K562 (cell line): ENCODE measurements around the gene BACH1. TPM values are rescaled to one million over a fixed set of nuclear protein-coding genes. Genes with fewer than 3 reads are reported as not detected.
A peak's percentile ranks its signal among the peaks of the same experiment; 100 is the strongest.
"Not testable (repeated sequence)": the region's sequence is repeated elsewhere in the genome, so short reads cannot be mapped to it uniquely, and the experiment has no call there.

ENCODE experiments used
- ATAC-seq: fragments of 200-7000 bp; cut with Tn5 transposase; 3 replicates; pipeline ENCODE4 v1.9.1; 2020; ENCODE audit warnings: moderate library complexity
- BruUV-seq: library from RNA; stranded (reverse); fragments of 400-500 nt; replicated peaks from 2 replicates; lab custom pipeline; 2021; lab: Mats Ljungman, UMichigan
- CTCF ChIA-PET: fragments of 300-600 bp; formaldehyde crosslinking; extraction: SDS; loops from one replicate; lab custom pipeline; 2021; ENCODE audit warnings: low intra/inter-chr PET ratio; lab: Yijun Ruan, JAX
- POLR2A ChIA-PET: fragments of 300-600, 350-650 bp; sonication (Branson Sonifier 250); formaldehyde crosslinking; extraction: SDS; loops from one replicate; lab custom pipeline; 2021; ENCODE audit warnings: antibody characterized with exemption, inconsistent platforms; lab: Yijun Ruan, JAX
- DNase-seq, 4 experiments: peaks; one replicate each; pipeline versions ENCODE4 v3.0.0 to v3.0.0-alpha.2; 2011 to 2018; ENCODE audit warnings: low spot score in 3 of 4, mixed read lengths in 3 of 4; ENCODE audit errors: extremely low read depth in 1 of 4
- FAIRE-seq: peaks from 2 replicates; lab custom pipeline; 2011; peaks lifted over from hg19 to GRCh38; lab: Jason Lieb, UNC
- H2AFZ ChIP-seq: 2 replicates; pipeline ENCODE4 v1.6.0; 2011; ENCODE audit warnings: low read depth, low read length, control low read depth, inconsistent platforms
- H3K27ac ChIP-seq: fragments of 200-600 bp; 3 replicates; pipeline ENCODE4 v1.8.0; 2011; ENCODE audit warnings: low read depth, mild to moderate bottlenecking, control low read depth, inconsistent platforms, low read length, moderate library complexity, mixed read lengths; ENCODE audit errors: extremely low read depth
- H3K27me3 ChIP-seq, 2 experiments: fragments of 300-600 bp in 1 of 2; 2 replicates in 1 of 2; 3 replicates in 1 of 2; pipeline versions ENCODE4 v1.6.0 to v1.8.0; 2011; ENCODE audit warnings: inconsistent platforms in 2 of 2, low read length in 2 of 2, mild to moderate bottlenecking in 1 of 2, mixed read lengths in 1 of 2, moderate library complexity in 1 of 2; ENCODE audit not compliant: control insufficient read depth in 2 of 2, insufficient read depth in 2 of 2
- H3K36me3 ChIP-seq: fragments of 300-600 bp; 3 replicates; pipeline ENCODE4 v1.8.0; 2011; ENCODE audit warnings: mild to moderate bottlenecking, low read length, inconsistent platforms; ENCODE audit not compliant: control insufficient read depth, insufficient read depth
- H3K4me1 ChIP-seq, 2 experiments: fragments of 200-600 bp in 1 of 2; replicated peaks in 1 of 2; 2 replicates in 1 of 2; 3 replicates in 1 of 2; pipeline versions ENCODE4 v1.5.1 to v1.8.0; 2011; ENCODE audit warnings: inconsistent platforms in 2 of 2, low read length in 2 of 2, mild to moderate bottlenecking in 1 of 2, mixed read lengths in 1 of 2, moderate library complexity in 1 of 2; ENCODE audit not compliant: control insufficient read depth in 2 of 2, insufficient read depth in 2 of 2
- H3K4me2 ChIP-seq: 2 replicates; pipeline ENCODE4 v1.6.1; 2011; ENCODE audit warnings: low read length, control low read depth, inconsistent platforms, mixed read lengths; ENCODE audit not compliant: insufficient read depth
- H3K4me3 ChIP-seq: fragments of 200-600 bp; sonication (generic), shearing (Covaris generic); 2 replicates; pipeline ENCODE4 v1.5.1; 2016; ENCODE audit warnings: control low read depth, inconsistent platforms
- H3K79me2 ChIP-seq: fragments of 200-600 bp; 3 replicates; pipeline ENCODE4 v1.8.0; 2011; ENCODE audit warnings: low read length, inconsistent platforms; ENCODE audit not compliant: control insufficient read depth, insufficient read depth
- H3K9ac ChIP-seq, 2 experiments: 2 replicates each; pipeline versions ENCODE4 v1.6.0 to v1.6.1; 2011; ENCODE audit warnings: low read depth in 2 of 2, low read length in 2 of 2, control low read depth in 1 of 2, inconsistent platforms in 1 of 2, mild to moderate bottlenecking in 1 of 2, mixed read lengths in 1 of 2; ENCODE audit not compliant: insufficient read depth in 1 of 2
- H3K9me1 ChIP-seq: one replicate; pipeline ENCODE4 v1.6.0; 2011; ENCODE audit warnings: inconsistent platforms, mild to moderate bottlenecking, low read length, moderate library complexity; ENCODE audit not compliant: control insufficient read depth, insufficient read depth
- H3K9me3 ChIP-seq: replicated peaks from 2 replicates; pipeline ENCODE4 v1.5.1; 2011; ENCODE audit warnings: low read depth, low read length, inconsistent platforms; ENCODE audit not compliant: control insufficient read depth, insufficient read depth
- H4K20me1 ChIP-seq: replicated peaks from 2 replicates; pipeline ENCODE4 v1.6.1; 2011; ENCODE audit warnings: low read length, inconsistent platforms, mixed read lengths; ENCODE audit not compliant: control insufficient read depth, insufficient read depth
- ASH1L ChIP-seq: fragments of 450-650 bp; IDR thresholded peaks from 2 replicates; pipeline ENCODE4 v1.6.1; 2018; ENCODE audit warnings: borderline replicate concordance, mild to moderate bottlenecking, low read depth; ENCODE audit not compliant: partially characterized antibody
- CBX3 ChIP-seq, 2 experiments: IDR thresholded peaks; 1 replicate in 1 of 2; 2 replicates in 1 of 2; pipeline ENCODE4 v1.6.1; 2012; ENCODE audit warnings: inconsistent platforms in 2 of 2, low read length in 2 of 2, borderline replicate concordance in 1 of 2, control low read depth in 1 of 2
- CBX5 ChIP-seq: IDR thresholded peaks from 2 replicates; pipeline ENCODE4 v1.6.1; 2014; ENCODE audit warnings: low read depth, borderline replicate concordance
- CC2D1A ChIP-seq: fragments of 450-650 bp; IDR thresholded peaks from 2 replicates; pipeline ENCODE4 v1.6.1; 2017; ENCODE audit warnings: mild to moderate bottlenecking
- NFYB ChIP-seq: IDR thresholded peaks from 2 replicates; pipeline ENCODE4 v1.6.1; 2011; ENCODE audit warnings: mild to moderate bottlenecking, moderate library complexity; ENCODE audit not compliant: insufficient read length; ENCODE audit errors: extremely low read depth
- RBM25 ChIP-seq: fragments of 200-400 bp; formaldehyde crosslinking; IDR thresholded peaks from 2 replicates; pipeline ENCODE4 v1.6.1; 2018; ENCODE audit warnings: low read length, low read depth, moderate library complexity; ENCODE audit not compliant: severe bottlenecking
- TRIM28 ChIP-seq: fragments of 450-650 bp; IDR thresholded peaks from 2 replicates; pipeline ENCODE4 v1.6.1; 2017
- ZNF316 ChIP-seq: fragments of 450-650 bp; IDR thresholded peaks from 2 replicates; pipeline ENCODE4 v1.6.1; 2016
- WGBS: fragments of 100-300 bp; shearing (Covaris generic); methylation state at CpG from one replicate; pipeline ENCODE4 v1.1.6; 2016; ENCODE audit warnings: low coverage, mixed read lengths; ENCODE audit not compliant: insufficient coverage; ENCODE audit errors: missing lambda C conversion rate; 5-methylcytosine and 5-hydroxymethylcytosine counted together
- in situ Hi-C: fragments of 300-500 bp; cut with MboI; formaldehyde crosslinking; loops from 4 replicates; pipeline ENCODE4 v1.15.0; 2018; ENCODE audit warnings: inconsistent platforms, mixed read lengths
- intact Hi-C: fragments of 100-400 bp; cut with micrococcal nuclease; formaldehyde crosslinking; loops from 2 replicates; pipeline ENCODE4 v1.14.2; 2022
- polyA plus RNA-seq, 8 experiments: library from polyadenylated mRNA; depleted of rRNA in 4 of 8; stranded (reverse) in 5 of 8; unstranded in 3 of 8; fragments of >200 nt; fragmentation: Nextera tagmentation in 2 of 8; fragmentation: Illumina TruSeq in 1 of 8; extraction: Ambion mirVana in 2 of 8; extraction: Trizol in 1 of 8; gene quantifications; 2 replicates each; pipeline versions ENCODE4 v1.2.1 to v1.2.3, GENCODE V29; 2011 to 2014; ENCODE audit warnings: inconsistent platforms in 1 of 8, missing spikeins in 1 of 8
- total RNA-seq, 7 experiments: library from RNA; depleted of rRNA in 6 of 7; stranded (reverse); fragments of >200 nt in 6 of 7; fragmentation: Illumina TruSeq in 2 of 7; extraction: Trizol in 2 of 7; gene quantifications; 2 replicates each; pipeline versions ENCODE4 v1.2.1 to v1.2.3, GENCODE V29; 2011 to 2021; ENCODE audit warnings: low replicate concordance in 1 of 7
- TF ChIP-seq, protein P1 (sequence below): fragments of 450-650 bp; IDR thresholded peaks from 2 replicates; pipeline ENCODE4 v1.6.1; 2018; ENCODE audit warnings: mild to moderate bottlenecking, low read depth; ENCODE audit not compliant: partially characterized antibody

The BACH1 gene
- total and polyA plus RNA-seq, 9 of the 15 experiments (the other 6 are each of a cell fraction or from before 2014, with no cell fraction given), result 10.6 to 58.5 (median 28.6) TPM

DNA sequence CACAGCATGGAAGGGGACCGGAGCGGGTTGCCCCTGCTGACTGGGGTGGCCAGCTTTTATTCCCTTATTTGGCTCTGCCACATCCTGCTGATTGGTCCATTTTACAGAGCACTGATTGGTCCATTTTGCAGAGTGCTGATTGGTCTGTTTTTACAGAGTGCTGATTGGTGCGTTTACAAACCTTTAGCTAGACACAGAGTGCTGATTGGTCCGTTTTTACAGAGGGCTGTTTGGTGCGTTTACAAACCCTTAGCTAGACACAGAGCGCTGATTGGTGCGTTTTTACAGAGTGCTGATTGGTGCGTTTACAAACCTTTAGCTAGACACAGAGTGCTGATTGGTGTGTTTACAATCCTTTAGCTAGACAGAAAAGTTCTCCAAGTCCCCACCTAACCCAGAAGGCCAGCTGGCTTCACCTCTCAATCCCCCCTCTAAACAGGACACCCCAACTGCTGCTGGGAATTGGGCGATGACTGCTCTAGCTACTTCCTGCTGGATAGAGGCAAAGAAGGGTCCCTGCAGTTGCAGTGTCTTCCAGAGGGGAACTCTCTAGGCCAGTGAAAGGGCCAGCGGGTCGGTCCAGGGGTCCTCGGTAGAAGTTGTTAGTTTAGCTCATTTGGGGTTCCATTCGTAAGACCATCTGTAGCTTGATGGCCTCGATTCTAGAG lies 56.5 kb downstream of the BACH1 start:
- H3K27ac ChIP-seq, H3K4me3 ChIP-seq, CTCF ChIA-PET, H3K79me2 ChIP-seq, H2AFZ ChIP-seq, H3K9me1 ChIP-seq, H3K4me1 ChIP-seq, BruUV-seq, ATAC-seq, H3K27me3 ChIP-seq, DNase-seq, in situ Hi-C loops, FAIRE-seq, H4K20me1 ChIP-seq, H3K9ac ChIP-seq, intact Hi-C loops, H3K4me2 ChIP-seq: not testable (repeated sequence)
- 0 out of 2 replicates have a peak, but pooled peaks have one; percentile 18 for TF ChIP-seq TRIM28
- TF ChIP-seq, protein P1, sequence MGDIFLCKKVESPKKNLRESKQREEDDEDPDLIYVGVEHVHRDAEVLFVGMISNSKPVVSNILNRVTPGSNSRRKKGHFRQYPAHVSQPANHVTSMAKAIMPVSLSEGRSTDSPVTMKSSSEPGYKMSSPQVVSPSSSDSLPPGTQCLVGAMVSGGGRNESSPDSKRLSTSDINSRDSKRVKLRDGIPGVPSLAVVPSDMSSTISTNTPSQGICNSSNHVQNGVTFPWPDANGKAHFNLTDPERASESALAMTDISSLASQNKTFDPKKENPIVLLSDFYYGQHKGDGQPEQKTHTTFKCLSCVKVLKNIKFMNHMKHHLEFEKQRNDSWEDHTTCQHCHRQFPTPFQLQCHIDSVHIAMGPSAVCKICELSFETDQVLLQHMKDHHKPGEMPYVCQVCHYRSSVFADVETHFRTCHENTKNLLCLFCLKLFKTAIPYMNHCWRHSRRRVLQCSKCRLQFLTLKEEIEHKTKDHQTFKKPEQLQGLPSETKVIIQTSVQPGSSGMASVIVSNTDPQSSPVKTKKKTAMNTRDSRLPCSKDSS, result peak; percentile 73
- TF ChIP-seq NFYB, result peak; percentile 64
- 0 out of 2 replicates have a peak, but pooled peaks have one; percentile 22 for TF ChIP-seq CC2D1A
- TF ChIP-seq CBX5, result peak; percentile 71; the same call in 1 of the 2 replicates
- TF ChIP-seq RBM25, result peak; percentile 22
- TF ChIP-seq CBX3 (IDR thresholded peaks at IDR 0.05; ENCODE audit: borderline replicate concordance in 1 of 2, low read length in 2 of 2), result peak in 1 of 2 experiments; percentile 59; a peak in 2 of 3 replicates
- TF ChIP-seq ZNF316, result peak; percentile 50; the same call in 1 of the 2 replicates
- peak; percentile 56 for TF ChIP-seq ASH1L
- Histone ChIP-seq H3K9me3 (peaks cover 12% of the 10 kb centered on the region; the same call in 1 of the 2 replicates), H3K36me3 (peaks cover 21% of the 10 kb centered on the region)
- WGBS, result 96% methylated on average over 14 of the region's 14 CpGs
- POLR2A ChIA-PET, result interaction anchor here (1.2 kb wide), 1 partner anchor 13 kb away, joined by 3 read pairs; no protein-coding TSS in a partner anchor
